ENCODE data around the gene LBHD2.
A peak's percentile ranks its signal among the peaks of the same experiment; 100 is the strongest.
"Not testable (repeated sequence)": the region's sequence is repeated elsewhere in the genome, so short reads cannot be mapped to it uniquely, and the experiment has no call there.

LBHD2 gene

DNA sequence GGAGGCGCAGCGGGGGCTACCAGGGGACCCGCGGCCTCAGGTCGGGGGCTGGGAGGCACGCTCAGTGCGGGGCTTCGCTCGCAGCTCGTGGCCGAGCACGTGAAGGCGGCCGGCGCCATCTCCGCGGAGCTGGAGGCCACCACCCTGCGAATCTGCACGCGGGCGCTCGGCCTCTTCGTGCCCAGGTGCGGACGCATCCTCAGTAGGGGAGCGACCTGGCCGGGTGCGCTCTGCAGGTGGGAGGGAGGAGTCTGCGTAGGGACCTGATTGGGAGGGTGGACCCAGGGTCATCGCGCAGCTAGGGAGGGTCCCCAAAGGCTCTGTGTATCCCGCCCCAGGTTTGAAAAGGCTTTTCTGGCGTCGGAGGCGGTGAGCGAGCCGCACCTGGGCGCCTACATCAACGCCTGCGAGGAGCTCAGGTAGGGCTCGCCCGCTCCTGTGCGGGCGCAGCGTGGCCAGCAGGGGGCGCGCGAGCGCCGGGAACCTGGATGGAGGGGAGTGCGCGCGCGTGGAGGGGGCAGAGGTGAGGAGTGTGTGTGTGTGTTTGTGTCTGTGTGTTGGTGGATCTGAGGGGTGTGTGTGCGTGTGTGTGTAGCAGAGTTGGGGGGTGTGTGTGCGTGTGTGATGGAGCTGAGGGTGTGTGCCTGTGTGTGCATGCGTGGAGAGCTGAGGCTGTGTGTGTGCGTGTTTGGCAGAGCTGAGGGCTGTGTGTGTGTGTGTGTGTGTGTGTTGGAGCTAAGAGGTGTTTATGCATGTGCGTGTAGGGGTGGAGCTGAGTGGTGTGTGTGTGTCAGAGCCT is 20.8 kb downstream of the LBHD2 start:
- DNase-seq: peak; percentile 51 to 81 (median 66)

GRCh38 chr14:103105580-103106150 is 21.7 kb downstream of the LBHD2 start:
- peak in 1 of 4 experiments; percentile 40 for DNase-seq

DNA sequence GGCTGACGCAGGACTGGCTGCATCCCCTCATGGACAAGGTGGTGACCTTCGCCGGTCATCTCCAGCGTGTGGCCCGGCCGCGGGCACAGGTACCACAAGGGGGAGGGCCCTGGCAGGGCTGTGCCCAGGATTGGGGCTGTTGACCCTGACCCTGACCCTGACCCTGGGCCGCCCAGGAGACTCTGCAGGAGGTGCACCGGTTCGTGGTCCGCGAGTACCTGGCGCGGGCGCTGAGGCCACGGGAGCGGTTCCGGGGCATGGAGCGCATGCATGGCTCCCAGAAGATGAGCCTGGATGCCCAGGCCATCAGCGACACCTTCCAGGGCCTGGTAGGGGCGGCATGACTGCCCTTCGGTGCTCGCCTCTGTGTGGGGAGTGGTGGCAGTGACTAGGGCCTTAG is 23.4 kb downstream of the LBHD2 start:
- no peak for DNase-seq

DNA sequence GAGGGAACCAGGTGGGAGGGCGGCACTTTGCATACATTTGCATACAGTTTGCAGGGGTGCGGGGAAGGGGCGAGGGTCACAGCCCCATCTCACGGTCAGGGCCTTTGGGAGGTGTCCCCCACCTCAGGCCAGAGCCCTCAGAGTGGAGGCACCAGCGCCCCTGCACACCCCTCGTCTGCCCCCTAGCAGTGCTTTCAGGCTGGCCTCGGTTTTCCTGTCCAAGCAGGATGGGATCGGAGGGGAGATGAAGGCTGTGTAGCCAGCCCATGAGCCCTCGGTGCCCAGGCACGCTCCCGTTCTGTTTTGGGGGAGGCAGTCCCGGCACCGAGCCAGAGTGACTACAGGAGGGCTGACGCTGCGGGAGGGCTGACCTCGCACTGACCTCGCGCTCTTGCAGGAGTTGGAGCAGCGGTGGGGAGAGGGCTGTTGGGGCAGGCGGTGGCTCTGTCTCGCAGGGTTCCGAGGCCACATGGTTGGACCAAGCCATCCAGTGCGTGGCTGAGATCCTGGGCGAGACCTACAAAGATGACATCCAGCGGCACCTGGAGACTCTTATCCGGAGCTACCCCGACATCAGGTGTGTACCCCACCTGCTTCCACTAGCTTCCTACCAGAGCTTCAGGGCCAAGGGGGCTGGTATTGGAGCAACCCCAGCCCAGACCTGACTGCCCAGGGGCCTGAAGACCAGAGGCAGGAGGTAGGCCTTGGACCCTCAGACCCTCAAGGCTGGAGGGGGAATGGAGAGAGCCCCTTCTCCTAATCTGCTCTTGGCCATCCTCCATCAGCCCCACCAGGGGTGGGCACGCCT is 24.1 kb downstream of the LBHD2 start:
- DNase-seq: no peak

DNA sequence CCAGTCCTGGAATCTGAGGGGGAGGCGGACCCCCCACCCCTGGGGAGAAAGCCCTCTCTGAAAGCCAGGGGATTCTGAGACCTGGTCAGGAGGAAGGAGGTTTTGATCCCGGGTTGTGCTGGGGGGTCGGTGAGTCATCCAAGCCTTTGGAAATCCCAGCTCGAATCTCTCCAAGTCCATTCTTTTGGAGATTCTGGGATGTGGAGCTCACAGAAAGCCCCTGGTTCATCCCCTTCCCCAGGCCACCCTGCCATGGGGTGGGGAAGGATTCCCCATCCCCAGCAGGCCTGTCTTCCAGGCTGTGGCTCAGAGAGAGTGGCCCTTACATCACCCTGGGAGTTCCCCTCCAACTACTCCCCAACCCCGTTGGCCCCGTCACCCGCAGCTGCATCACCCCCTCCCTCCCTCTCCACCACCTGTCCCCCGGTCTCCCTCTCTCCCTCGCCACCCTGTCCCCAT is 24.8 kb downstream of the LBHD2 start:
- DNase-seq: peak; percentile 47 to 74 (median 64)

- DNase-seq: no peak
These were observed 25.8 kb downstream of the LBHD2 start for GRCh38 chr14:103109535-103110441.

DNA sequence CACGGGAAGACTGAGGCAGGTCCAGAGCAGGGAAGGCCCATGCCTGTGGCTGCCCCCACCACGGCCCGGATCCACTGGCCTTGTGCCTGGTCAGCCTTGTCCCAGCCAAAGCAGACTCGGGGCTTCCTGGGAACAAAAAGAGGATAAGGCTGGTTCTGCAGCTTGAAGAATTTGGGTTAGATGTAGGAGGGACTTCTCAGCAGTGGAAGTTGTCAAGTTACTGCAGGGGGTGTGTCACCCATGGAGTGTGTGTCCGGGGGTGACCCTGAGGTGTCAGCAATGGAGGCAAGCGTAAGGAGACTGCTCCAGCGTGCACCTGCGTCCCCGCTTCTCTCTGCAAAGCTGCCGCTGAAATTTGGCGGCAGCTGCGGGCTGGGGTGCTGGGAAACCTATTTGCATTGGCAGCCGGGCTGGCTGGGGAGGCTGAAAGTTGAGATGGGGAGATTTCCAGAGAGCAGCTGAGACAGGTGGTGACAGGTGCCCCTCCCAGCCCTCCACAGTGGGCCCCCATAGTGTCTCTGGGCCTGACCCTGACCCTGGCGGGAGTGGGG is 26.7 kb downstream of the LBHD2 start:
- DNase-seq: no peak

GRCh38 chr14:103111232-103111868 is 27.3 kb downstream of the LBHD2 start:
- peak in 1 of 4 experiments; percentile 32 for DNase-seq

GRCh38 chr14:103112400-103113243 is 28.6 kb downstream of the LBHD2 start:
- no peak for DNase-seq

- DNase-seq: no peak
These were observed 29.3 kb downstream of the LBHD2 start for GRCh38 chr14:103113303-103113702.

- no peak for DNase-seq
These were observed 29.8 kb downstream of the LBHD2 start for GRCh38 chr14:103113774-103114173.

DNA sequence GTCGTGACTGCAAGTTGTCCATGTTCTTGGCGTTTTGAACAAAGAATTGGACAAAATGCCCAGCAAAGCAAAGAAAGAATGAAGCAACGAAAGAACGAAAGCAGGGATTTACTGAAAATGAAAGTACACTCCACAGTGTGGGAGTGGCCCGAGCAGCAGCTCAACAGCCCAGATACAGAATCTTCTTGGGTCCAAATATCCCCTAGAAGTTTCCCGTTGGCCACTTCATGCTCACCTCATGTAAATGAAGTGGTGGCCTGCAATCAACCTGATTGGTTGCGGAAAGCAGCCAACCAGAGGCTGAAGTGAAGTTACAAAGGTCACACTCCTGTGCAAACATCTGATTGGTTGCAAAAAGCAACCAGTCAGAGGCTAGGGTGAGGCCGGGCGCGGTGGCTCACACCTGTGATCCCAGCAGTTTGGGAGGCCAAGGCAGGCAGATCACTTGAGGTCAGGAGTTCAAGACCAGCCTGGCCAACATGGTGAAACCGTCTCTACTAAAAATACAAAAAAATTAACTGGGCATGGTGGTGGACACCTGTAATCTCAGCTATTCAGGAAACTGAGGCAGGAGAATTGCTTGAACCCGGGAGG is 31.2 kb downstream of the LBHD2 start:
- DNase-seq: peak in 3 of 4 experiments; percentile 35 to 53 (median 48)

GRCh38 chr14:103115845-103116572 is 32.0 kb downstream of the LBHD2 start:
- no peak for DNase-seq

GRCh38 chr14:103116636-103117035 is 32.6 kb downstream of the LBHD2 start:
- DNase-seq: no peak

DNA sequence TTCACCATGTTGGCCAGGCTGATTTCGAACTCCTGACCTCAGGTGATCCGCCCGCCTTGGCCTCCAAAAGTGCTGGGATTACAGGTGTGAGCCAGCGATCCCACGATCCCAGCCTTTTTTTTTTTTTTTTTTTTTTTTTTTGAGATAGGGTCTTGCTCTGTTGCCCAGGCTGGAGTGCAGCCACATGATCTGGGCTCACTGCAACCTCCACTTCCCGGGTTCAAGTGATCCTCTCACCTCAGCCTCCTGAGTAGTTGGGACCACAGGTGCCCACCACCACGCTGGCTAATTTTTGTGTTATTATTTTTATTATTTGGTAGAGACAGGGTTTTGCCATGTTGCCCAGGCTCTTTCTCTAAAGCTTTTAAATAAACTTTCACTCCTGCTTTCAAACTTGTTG is 33.5 kb downstream of the LBHD2 start:
- not testable (repeated sequence) for DNase-seq

- DNase-seq: peak; percentile 80 to 93 (median 89)
These were observed 34.1 kb downstream of the LBHD2 start for GRCh38 chr14:103118018-103118662.

DNA sequence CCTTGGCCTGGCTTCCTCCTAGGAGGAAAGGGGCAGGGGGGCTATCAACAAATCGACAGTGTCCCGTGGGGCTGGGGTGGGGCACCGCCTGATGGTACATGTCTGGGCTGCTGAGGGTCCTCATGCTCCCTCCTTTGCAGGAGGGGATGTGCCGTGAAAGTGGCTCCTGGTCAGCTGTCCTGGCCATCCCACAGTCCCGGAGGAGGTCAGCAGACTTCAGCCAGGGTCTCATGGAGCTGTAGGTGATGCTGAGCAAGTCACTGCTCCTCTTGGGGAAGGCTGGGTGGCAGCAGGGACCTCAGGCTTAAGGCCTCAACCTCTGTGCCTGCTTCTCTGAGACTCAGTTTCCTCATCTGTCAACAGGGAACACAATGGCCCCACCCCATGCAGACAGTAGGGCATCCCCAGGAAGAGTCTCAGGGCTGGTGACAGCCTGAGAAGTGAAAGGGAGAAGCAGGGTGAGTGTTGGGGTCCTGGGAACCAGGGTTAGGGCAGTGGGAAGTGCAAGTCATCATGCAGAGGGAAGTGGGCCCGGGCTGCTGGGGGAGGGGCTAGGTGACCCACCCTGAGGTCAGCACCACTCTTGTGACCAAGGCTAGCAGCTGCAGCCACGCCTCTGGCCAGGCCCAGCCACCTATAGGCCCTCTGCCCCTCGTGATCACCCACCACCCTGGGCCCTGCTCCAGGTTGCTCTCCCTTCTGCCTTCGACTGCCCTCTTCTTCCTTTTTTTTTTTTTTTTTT is 34.8 kb downstream of the LBHD2 start:
- DNase-seq: peak; percentile 97 to 99 (median 98)

GRCh38 chr14:103119527-103119926 is 35.5 kb downstream of the LBHD2 start:
- not testable (repeated sequence) for DNase-seq
